HEK293T (cell line): ENCODE measurements around the gene GPD1L.

Experiments
- FOXA1 ChIP-seq: fragments of 450-650 bp; IDR thresholded peaks from 2 replicates; pipeline ENCODE4 v1.6.1; 2016; ENCODE audit warnings: mild to moderate bottlenecking
- SUZ12 ChIP-seq: fragments of 450-650 bp; IDR thresholded peaks from 2 replicates; pipeline ENCODE4 v1.6.1; 2016; ENCODE audit warnings: mild to moderate bottlenecking

DNA sequence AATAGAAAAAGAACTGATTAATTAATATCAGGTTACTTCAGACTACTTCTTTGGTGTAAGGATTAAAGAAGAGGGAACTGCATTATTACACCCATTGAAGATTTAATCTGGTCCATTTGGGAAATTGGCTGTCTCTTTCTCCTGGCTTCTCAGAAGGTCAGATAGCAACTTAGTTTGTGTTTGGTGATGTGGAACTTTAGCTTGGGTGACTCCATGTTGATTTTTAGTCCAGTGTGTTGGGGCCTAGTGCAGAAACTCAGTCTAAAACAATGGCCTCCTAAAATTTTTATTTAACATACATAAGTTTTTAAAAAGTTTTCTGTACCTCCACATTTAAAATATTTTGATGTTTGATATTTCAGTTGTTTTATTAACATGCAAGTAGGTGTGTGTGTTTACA is 27.6 kb upstream of the GPD1L start:
- no peak for TF ChIP-seq SUZ12
- TF ChIP-seq FOXA1, result no peak
